ENCODE data around the gene TP53INP2. TPM values are rescaled to one million over a fixed set of nuclear protein-coding genes. Genes with fewer than 3 reads are reported as not detected.
A peak's percentile ranks its signal among the peaks of the same experiment; 100 is the strongest.

The TP53INP2 gene
- total and polyA plus RNA-seq, 2 of the 8 experiments (the other 6 are each of a cell fraction or from before 2014, with no cell fraction given), result 2.4 to 4.8 TPM

DNA sequence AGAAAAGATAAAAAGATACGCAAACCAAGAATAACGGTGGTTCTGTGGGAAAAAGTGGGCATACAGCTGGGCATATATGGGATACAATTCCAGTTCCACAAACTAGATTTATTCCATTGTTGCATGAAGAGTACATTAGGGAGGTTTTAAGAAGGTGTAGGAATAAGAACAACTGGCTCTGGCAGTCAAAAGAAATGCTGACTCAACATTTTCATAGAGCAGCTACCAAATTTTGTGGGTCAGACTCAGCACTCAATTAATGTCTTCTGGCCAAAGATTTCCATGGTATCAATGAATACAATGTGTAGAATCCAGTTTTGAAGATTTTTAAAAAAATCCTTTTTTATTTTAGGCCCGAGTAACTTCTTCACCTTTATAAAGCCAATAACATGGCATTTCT is 40.2 kb downstream of the TP53INP2 start:
- TF ChIP-seq SAP30 (IDR thresholded peaks at IDR 0.05; ENCODE audit: insufficient read depth, insufficient replicate concordance, low read length) (no peak), MAFK (IDR thresholded peaks at IDR 0.05; ENCODE audit: low read depth, low read length) (peak; percentile 99)
- whole genome bisulfite sequencing, 2 experiments (ENCODE audit: extremely low coverage in 1 of 2, insufficient coverage in 1 of 2, insufficient read length in 1 of 2, insufficient replicate concordance in 2 of 2, low coverage in 1 of 2, low lambda C conversion rate in 2 of 2, missing lambda C conversion rate in 1 of 2), result 95% methylated on average over 3 of the region's 3 CpGs; no CpG with 5 or more reads in 1 of the 2 experiments
- no peak overlapping the region for H4K91ac ChIP-seq (replicated peaks; ENCODE audit: insufficient read length, low read length)
- no peaks in the 10 kb centered on the region for H3K23me2 ChIP-seq (ENCODE audit: low read depth, low read length)
- H3K9ac ChIP-seq (replicated peaks in 1 of 4; ENCODE audit: extremely low read depth in 1 of 4, low read depth in 3 of 4, low read length in 3 of 4), result no peak overlapping the region
- H4K20me1 ChIP-seq (replicated peaks in 1 of 2; ENCODE audit: control insufficient read depth in 1 of 2, insufficient read depth in 2 of 2, low read length in 2 of 2), result peaks cover 0 to 3% of the 10 kb centered on the region in 2 experiments
- no peak overlapping the region for H3K4ac ChIP-seq (replicated peaks; ENCODE audit: insufficient read length, low read depth, low read length)
- H2BK120ac ChIP-seq (replicated peaks; ENCODE audit: low read depth, low read length), result no peak overlapping the region
- ChIA-PET POLR2A (ENCODE audit: partially characterized antibody) (no interaction called here), CTCF (ENCODE audit: partially characterized antibody) (interaction anchor here (0.9 to 1.1 kb wide), 2 partner anchors 24 to 26 kb away, joined by 3 to 4 read pairs; no protein-coding TSS in a partner anchor)
- no peak overlapping the region for H2BK15ac ChIP-seq (ENCODE audit: low read length)
- no peak overlapping the region for H2BK5ac ChIP-seq (ENCODE audit: low read depth, low read length)
- peaks cover 0 to 5% (median 0%) of the 10 kb centered on the region in 4 experiments; a peak in 2 of 8 replicates for H3K36me3 ChIP-seq (ENCODE audit: control insufficient read depth in 2 of 4, insufficient read depth in 4 of 4, low read length in 3 of 4)
- H3K9me3 ChIP-seq (ENCODE audit: insufficient read depth in 2 of 2, low read depth in 1 of 2, low read length in 1 of 2), result no peaks in the 10 kb centered on the region
- no peak overlapping the region for H3K18ac ChIP-seq (ENCODE audit: extremely low read depth, low read length)
- no peak overlapping the region for H2BK12ac ChIP-seq (ENCODE audit: low read depth, low read length)
- H3K56ac ChIP-seq (replicated peaks; ENCODE audit: insufficient read length, low read depth, low read length), result no peak overlapping the region
- H3K4me2 ChIP-seq (ENCODE audit: insufficient read depth in 1 of 2, low read depth in 2 of 2, low read length in 2 of 2), result no peak overlapping the region
- H2AK5ac ChIP-seq (ENCODE audit: low read depth, low read length), result no peak overlapping the region
- H3K4me1 ChIP-seq (replicated peaks in 1 of 4; ENCODE audit: control insufficient read depth in 3 of 4, insufficient read depth in 4 of 4, low read length in 3 of 4), result no peaks in the 10 kb centered on the region
- DNase-seq (ENCODE audit: low read depth in 1 of 2, low spot score in 2 of 2) (no peak), FAIRE-seq (no peak)
- no peak overlapping the region for H3K14ac ChIP-seq (ENCODE audit: insufficient read length)
- no peak overlapping the region for H2BK20ac ChIP-seq (ENCODE audit: low read length)
- H3K4me3 ChIP-seq (ENCODE audit: extremely low read depth in 1 of 4, insufficient read depth in 2 of 4, low read depth in 3 of 4, low read length in 4 of 4), result no peak overlapping the region
- no peak overlapping the region for H2AFZ ChIP-seq (ENCODE audit: low read length)
- H3K23ac ChIP-seq (ENCODE audit: insufficient read length), result no peak overlapping the region
- H3K79me2 ChIP-seq (ENCODE audit: control insufficient read depth in 1 of 2, insufficient read depth in 2 of 2, low read length in 2 of 2), result no peaks in the 10 kb centered on the region
- no peak overlapping the region for H3K27ac ChIP-seq (ENCODE audit: low read depth, low read length)
- H4K8ac ChIP-seq (ENCODE audit: extremely low read depth, insufficient read depth, low read length), result no peak overlapping the region
- H4K5ac ChIP-seq (ENCODE audit: insufficient read length, low read depth, low read length), result no peak overlapping the region
- no peaks in the 10 kb centered on the region for H3K27me3 ChIP-seq (replicated peaks in 1 of 4; ENCODE audit: control insufficient read depth in 3 of 4, extremely low read depth in 1 of 4, insufficient read depth in 3 of 4, low read length in 3 of 4)
- H3K79me1 ChIP-seq (ENCODE audit: low read depth, low read length), result no peaks in the 10 kb centered on the region
